Transverse colon (tissue), 4 donors: ENCODE results near the gene ZBED3.

Experiments used
- POLR2A ChIP-seq: fragments of 450-650 bp; IDR thresholded peaks from one replicate; pipeline ENCODE4 v1.6.1; 2016; ENCODE audit warnings: antibody characterized with exemption, mild to moderate bottlenecking, moderate library complexity
- POLR2AphosphoS5 ChIP-seq, 3 donors: sonication (generic); formaldehyde crosslinking; IDR thresholded peaks; one replicate each; pipeline ENCODE4 v1.6.1; 2016; ENCODE audit warnings: antibody characterized with exemption in 3 of 3
- TF ChIP-seq, protein P1 (sequence below), 5 experiments: fragments of 200-600 bp in 3 of 5; fragments of 450-650 bp in 2 of 5; sonication (generic) in 3 of 5; IDR thresholded peaks; 1 replicate in 2 of 5; 2 replicates in 3 of 5; pipeline ENCODE4 v1.5.1; 2016 to 2017; ENCODE audit warnings: antibody characterized with exemption in 5 of 5, inconsistent platforms in 3 of 5, mild to moderate bottlenecking in 2 of 5, moderate library complexity in 1 of 5

GRCh38 chr5:77029376-77029885 lies 57.7 kb downstream of the ZBED3 start:
- TF ChIP-seq POLR2AphosphoS5 (IDR thresholded peaks at IDR 0.05) (no peak), POLR2A (no peak)
- TF ChIP-seq, protein P1, sequence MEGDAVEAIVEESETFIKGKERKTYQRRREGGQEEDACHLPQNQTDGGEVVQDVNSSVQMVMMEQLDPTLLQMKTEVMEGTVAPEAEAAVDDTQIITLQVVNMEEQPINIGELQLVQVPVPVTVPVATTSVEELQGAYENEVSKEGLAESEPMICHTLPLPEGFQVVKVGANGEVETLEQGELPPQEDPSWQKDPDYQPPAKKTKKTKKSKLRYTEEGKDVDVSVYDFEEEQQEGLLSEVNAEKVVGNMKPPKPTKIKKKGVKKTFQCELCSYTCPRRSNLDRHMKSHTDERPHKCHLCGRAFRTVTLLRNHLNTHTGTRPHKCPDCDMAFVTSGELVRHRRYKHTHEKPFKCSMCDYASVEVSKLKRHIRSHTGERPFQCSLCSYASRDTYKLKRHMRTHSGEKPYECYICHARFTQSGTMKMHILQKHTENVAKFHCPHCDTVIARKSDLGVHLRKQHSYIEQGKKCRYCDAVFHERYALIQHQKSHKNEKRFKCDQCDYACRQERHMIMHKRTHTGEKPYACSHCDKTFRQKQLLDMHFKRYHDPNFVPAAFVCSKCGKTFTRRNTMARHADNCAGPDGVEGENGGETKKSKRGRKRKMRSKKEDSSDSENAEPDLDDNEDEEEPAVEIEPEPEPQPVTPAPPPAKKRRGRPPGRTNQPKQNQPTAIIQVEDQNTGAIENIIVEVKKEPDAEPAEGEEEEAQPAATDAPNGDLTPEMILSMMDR (IDR thresholded peaks at IDR 0.05): no peak
